Neural crest cell (in vitro differentiated cells): ENCODE measurements around the gene ADGB. TPM values are rescaled to one million over a fixed set of nuclear protein-coding genes. Genes with fewer than 3 reads are reported as not detected.
"Not testable (repeated sequence)": the region's sequence is repeated elsewhere in the genome, so short reads cannot be mapped to it uniquely, and the experiment has no call there.

Source experiments
- DNase-seq: peaks from one replicate; pipeline ENCODE4 v3.0.0; 2021; ENCODE audit warnings: low read depth, mixed read lengths, low spot score
- H3K27ac Mint-ChIP-seq: one replicate; pipeline ENCODE4 v1.8.0; 2021; ENCODE audit warnings: mild to moderate bottlenecking, mixed read lengths; ENCODE audit not compliant: unreplicated experiment
- H3K27me3 Mint-ChIP-seq: 2 replicates; pipeline ENCODE4 v1.8.0; 2021; ENCODE audit warnings: low read depth, mild to moderate bottlenecking, mixed read lengths
- H3K36me3 Mint-ChIP-seq: 2 replicates; pipeline ENCODE4 v1.8.0; 2021; ENCODE audit warnings: low read depth, mild to moderate bottlenecking, mixed read lengths
- H3K4me1 Mint-ChIP-seq: 2 replicates; pipeline ENCODE4 v1.8.0; 2021; ENCODE audit warnings: mixed read lengths
- H3K4me3 Mint-ChIP-seq: one replicate; pipeline ENCODE4 v1.8.0; 2021; ENCODE audit warnings: mild to moderate bottlenecking, mixed read lengths
- H3K9me3 Mint-ChIP-seq: 2 replicates; pipeline ENCODE4 v1.8.0; 2021; ENCODE audit warnings: mixed read lengths
- total RNA-seq: library from RNA; stranded (reverse); gene quantifications from 2 replicates; pipeline ENCODE4 v1.2.1, GENCODE V29; 2021
- TF ChIP-seq, protein P1 (sequence below): fragments of 200-600 bp; sonication (generic); conservative IDR thresholded peaks from 2 replicates; pipeline ENCODE4 v1.5.0; 2021; ENCODE audit warnings: antibody characterized with exemption, mild to moderate bottlenecking

Gene ADGB
- total RNA-seq, 1 donor from 2014 or later: not detected

DNA sequence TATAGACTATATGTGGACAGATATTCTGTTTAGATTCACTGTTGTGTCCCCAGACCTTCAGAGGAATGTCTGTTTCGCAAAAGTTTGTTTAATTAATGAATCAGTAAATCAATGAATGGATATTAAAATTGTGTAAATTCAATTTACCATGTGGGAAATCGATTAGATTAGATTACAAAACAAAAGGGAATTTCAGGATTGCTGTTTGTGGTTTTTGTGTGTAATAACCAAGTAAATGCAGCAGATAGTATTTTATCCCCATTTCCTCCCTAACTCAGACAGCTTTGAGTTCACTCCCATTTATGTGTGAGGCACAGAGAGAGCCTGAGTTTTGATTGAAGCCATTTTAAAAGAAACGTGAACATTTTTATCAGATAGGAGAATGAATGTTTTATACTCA is 214.8 kb downstream of the ADGB start:
- Mint-ChIP-seq H3K36me3 (no peaks in the 10 kb centered on the region), H3K4me1 (peaks cover 13% of the 10 kb centered on the region), H3K27ac (no peak overlapping the region), H3K9me3 (no peaks in the 10 kb centered on the region), H3K4me3 (no peak overlapping the region), H3K27me3 (no peaks in the 10 kb centered on the region)
- no peak for DNase-seq
- TF ChIP-seq, protein P1, sequence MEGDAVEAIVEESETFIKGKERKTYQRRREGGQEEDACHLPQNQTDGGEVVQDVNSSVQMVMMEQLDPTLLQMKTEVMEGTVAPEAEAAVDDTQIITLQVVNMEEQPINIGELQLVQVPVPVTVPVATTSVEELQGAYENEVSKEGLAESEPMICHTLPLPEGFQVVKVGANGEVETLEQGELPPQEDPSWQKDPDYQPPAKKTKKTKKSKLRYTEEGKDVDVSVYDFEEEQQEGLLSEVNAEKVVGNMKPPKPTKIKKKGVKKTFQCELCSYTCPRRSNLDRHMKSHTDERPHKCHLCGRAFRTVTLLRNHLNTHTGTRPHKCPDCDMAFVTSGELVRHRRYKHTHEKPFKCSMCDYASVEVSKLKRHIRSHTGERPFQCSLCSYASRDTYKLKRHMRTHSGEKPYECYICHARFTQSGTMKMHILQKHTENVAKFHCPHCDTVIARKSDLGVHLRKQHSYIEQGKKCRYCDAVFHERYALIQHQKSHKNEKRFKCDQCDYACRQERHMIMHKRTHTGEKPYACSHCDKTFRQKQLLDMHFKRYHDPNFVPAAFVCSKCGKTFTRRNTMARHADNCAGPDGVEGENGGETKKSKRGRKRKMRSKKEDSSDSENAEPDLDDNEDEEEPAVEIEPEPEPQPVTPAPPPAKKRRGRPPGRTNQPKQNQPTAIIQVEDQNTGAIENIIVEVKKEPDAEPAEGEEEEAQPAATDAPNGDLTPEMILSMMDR: no peak

GRCh38 chr6:146814148-146814750 is 215.5 kb downstream of the ADGB start:
- Mint-ChIP-seq H3K36me3 (no peaks in the 10 kb centered on the region), H3K27me3 (no peaks in the 10 kb centered on the region), H3K4me1 (peaks cover 13% of the 10 kb centered on the region), H3K4me3 (no peak overlapping the region), H3K27ac (no peak overlapping the region), H3K9me3 (no peaks in the 10 kb centered on the region)
- DNase-seq: no peak
- TF ChIP-seq, protein P1: no peak

GRCh38 chr6:146815511-146816462 is 217.0 kb downstream of the ADGB start:
- not testable (repeated sequence) for H3K9me3 Mint-ChIP-seq, H3K27me3 Mint-ChIP-seq, H3K4me3 Mint-ChIP-seq, DNase-seq, H3K36me3 Mint-ChIP-seq, H3K27ac Mint-ChIP-seq
- peaks cover 18% of the 10 kb centered on the region for H3K4me1 Mint-ChIP-seq

GRCh38 chr6:146819596-146820320 is 221.0 kb downstream of the ADGB start:
- no peak overlapping the region for H3K4me3 Mint-ChIP-seq
- H3K36me3 Mint-ChIP-seq: no peaks in the 10 kb centered on the region
- TF ChIP-seq, protein P1: no peak
- DNase-seq: no peak
- no peak overlapping the region for H3K27ac Mint-ChIP-seq
- peaks cover 5% of the 10 kb centered on the region for H3K4me1 Mint-ChIP-seq
- H3K9me3 Mint-ChIP-seq: peaks cover 10% of the 10 kb centered on the region
- H3K27me3 Mint-ChIP-seq: no peaks in the 10 kb centered on the region

- H3K4me1 Mint-ChIP-seq: no peaks in the 10 kb centered on the region
- peaks cover 13% of the 10 kb centered on the region for H3K9me3 Mint-ChIP-seq
- no peak overlapping the region for H3K4me3 Mint-ChIP-seq
- H3K36me3 Mint-ChIP-seq: no peaks in the 10 kb centered on the region
- H3K27me3 Mint-ChIP-seq: no peaks in the 10 kb centered on the region
- no peak overlapping the region for H3K27ac Mint-ChIP-seq
- TF ChIP-seq, protein P1: no peak
- DNase-seq: no peak
These were observed 228.6 kb downstream of the ADGB start for GRCh38 chr6:146827216-146827928.
